Inferior parietal cortex (tissue), 1 donor: ENCODE measurements around the gene CLCNKB.

Experiments
- DNase-seq: peaks from one replicate; pipeline ENCODE4 v3.0.0-alpha.2; 2016; ENCODE audit errors: extremely low spot score

Gene CLCNKB

DNA sequence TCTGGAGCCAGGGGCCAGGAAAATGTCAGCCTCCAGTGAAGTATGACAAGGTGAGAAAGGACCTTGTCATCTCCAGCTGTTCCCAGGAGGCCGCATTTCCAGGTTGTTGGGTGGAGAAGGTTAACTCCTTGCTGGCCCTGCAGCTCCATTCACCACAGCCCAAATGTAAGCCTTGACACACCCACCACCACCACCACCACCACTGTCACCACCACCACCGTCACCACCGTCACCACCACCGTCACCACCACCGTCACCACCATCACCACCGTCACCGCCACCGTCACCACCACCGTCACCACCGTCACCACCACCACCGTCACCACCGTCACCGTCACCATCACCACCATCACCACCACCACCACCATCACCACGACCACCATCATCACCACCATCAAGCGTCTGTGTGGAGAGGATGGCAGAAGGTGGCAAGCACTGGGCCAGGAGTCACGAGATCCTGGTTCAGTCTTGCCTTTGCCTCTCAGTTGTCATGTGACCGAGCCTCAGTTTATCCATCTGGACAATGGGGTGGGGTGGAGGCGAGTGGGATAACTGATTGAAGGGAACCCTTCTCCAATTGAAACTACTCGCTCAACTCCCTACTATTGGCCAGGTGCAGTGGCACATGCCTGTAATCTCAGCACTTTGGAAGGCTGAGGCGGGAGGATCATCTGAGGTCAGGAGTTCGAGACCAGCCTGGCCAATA, 51.0 kb downstream of the CLCNKB start:
- DNase-seq, result no peak

DNA sequence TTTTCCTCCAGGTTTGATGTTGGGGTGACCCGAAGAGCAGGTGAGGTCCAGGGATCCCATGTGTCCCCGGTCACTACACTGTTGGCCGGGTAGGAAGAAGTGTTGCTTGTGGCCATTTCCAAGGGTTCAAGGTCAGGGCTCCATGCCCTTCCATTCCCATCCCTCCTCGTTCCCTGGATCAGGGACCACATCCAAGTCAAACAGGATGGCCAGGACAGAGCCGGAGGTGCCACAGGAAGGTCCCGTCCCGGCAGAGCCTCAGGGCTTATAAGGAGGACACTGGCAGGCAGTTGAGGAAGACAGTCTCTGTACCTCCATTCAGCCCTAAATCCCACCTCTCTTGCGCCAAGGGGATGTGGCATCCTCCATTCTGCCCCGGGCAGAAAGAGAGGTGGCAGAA, 51.9 kb downstream of the CLCNKB start:
- DNase-seq, result no peak

DNA sequence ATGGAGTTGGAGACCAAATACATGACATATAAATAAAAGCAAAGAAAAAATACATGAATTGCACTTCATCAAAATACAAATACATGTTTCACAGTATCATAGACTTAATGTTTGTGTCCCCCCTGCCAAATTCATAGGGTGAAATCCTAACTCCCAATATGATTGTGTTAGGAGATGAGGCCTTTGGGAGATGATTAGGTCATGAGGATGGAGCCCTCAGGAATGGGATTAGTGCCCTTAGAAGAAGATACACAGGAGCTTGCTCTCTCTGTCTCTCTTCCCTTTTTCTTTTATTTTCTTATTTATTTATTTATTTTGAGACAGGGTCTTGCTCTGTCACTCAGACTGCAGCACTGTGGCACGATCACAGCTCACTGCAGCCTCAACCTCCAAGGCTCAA, 55.8 kb downstream of the CLCNKB start:
- no peak for DNase-seq

DNA sequence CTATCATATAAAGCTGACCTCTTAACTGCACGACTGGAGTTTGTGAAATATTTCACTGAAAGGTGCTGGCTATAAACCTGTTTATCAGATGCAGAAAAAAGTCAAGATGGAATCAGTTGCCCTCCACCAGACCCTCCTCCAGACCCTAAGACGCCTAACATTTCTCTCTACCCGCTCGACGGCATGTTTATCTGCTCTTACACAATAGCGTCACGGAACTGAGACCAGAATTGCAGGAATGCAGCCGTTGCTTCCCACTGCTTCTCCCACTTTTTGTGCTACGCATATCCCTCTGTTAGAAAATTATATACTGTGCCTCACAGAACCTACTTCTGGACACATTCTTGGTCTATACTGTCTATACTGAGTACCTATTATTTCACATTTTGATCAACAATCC, 58.0 kb downstream of the CLCNKB start:
- no peak for DNase-seq
